ENCODE data around the gene MYO3B.

- no peak for TF ChIP-seq CTCF (IDR thresholded peaks at IDR 0.05; ENCODE audit: extremely low read depth in 1 of 2, insufficient read depth in 1 of 2, low read depth in 1 of 2, low read length in 2 of 2)
- TF ChIP-seq, protein P1, sequence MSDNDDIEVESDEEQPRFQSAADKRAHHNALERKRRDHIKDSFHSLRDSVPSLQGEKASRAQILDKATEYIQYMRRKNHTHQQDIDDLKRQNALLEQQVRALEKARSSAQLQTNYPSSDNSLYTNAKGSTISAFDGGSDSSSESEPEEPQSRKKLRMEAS (IDR thresholded peaks at IDR 0.05; ENCODE audit: insufficient read depth, insufficient read length): no peak
- TF ChIP-seq POLR2AphosphoS5 (IDR thresholded peaks at IDR 0.05; ENCODE audit: insufficient read depth, low read depth, low read length): no peak
These were observed 324.6 kb downstream of the MYO3B start for GRCh38 chr2:170502361-170503130.
